C4-2B (cell line): ENCODE data around the gene SCMH1.

Source experiments
- CTCF ChIP-seq: fragments of 450-650 bp; conservative IDR thresholded peaks from 2 replicates; pipeline ENCODE4 v1.5.1; 2017; ENCODE audit warnings: mild to moderate bottlenecking
- ZFX ChIP-seq: fragments of 450-650 bp; IDR thresholded peaks from 2 replicates; pipeline ENCODE4 v1.6.1; 2017

- TF ChIP-seq CTCF, result no peak
- no peak for TF ChIP-seq ZFX
Measured at GRCh38 chr1:41013024-41013423, 229.1 kb downstream of the SCMH1 start.
